Prostate gland (tissue), 2 donors: ENCODE results near the gene DYNC1H1. TPM values are rescaled to one million over a fixed set of nuclear protein-coding genes. Genes with fewer than 3 reads are reported as not detected.
"Not testable (repeated sequence)": the region's sequence is repeated elsewhere in the genome, so short reads cannot be mapped to it uniquely, and the experiment has no call there.

Source experiments
- DNase-seq: peaks from one replicate; pipeline ENCODE4 v3.0.0-alpha.2; 2019; ENCODE audit warnings: low spot score
- H3K27ac ChIP-seq, 2 donors: fragments of 200-600 bp; sonication (generic); 2 replicates each; pipeline ENCODE4 v1.5.1; 2017 to 2019
- H3K27me3 ChIP-seq: fragments of 200-600 bp; sonication (generic); replicated peaks from 2 replicates; pipeline ENCODE4 v1.5.1; 2019; ENCODE audit not compliant: insufficient read depth
- H3K36me3 ChIP-seq, 2 donors: fragments of 200-600 bp; sonication (generic); 1 replicate in 1 of 2; 2 replicates in 1 of 2; pipeline versions ENCODE4 v1.5.1 to v1.8.1; 2017 to 2019
- H3K4me1 ChIP-seq: fragments of 200-600 bp; sonication (generic); replicated peaks from 2 replicates; pipeline ENCODE4 v1.5.1; 2019
- H3K4me3 ChIP-seq, 2 donors: fragments of 200-600 bp; sonication (generic); 2 replicates each; pipeline ENCODE4 v1.5.1; 2017 to 2019
- H3K9me3 ChIP-seq: fragments of 200-600 bp; sonication (generic); 2 replicates; pipeline ENCODE4 v1.5.1; 2017
- POLR2A ChIP-seq: fragments of 450-650 bp; IDR thresholded peaks from one replicate; pipeline ENCODE4 v1.6.1; 2016; ENCODE audit warnings: antibody characterized with exemption, mild to moderate bottlenecking
- POLR2AphosphoS5 ChIP-seq: sonication (generic); formaldehyde crosslinking; IDR thresholded peaks from one replicate; pipeline ENCODE4 v1.6.1; 2017; ENCODE audit warnings: antibody characterized with exemption
- WGBS: methylation state at CpG from one replicate; pipeline ENCODE4 v1.1.5; 2018; 5-methylcytosine and 5-hydroxymethylcytosine counted together
- intact Hi-C: fragments of 100-400 bp; cut with DNase I; formaldehyde crosslinking; loops from one replicate; pipeline ENCODE4 v1.14.2; 2022
- total RNA-seq, 2 donors: library from RNA; depleted of rRNA; stranded (reverse); fragments of >200 nt; gene quantifications; one replicate each; pipeline ENCODE4 v1.1.0, GENCODE V29; 2016
- TF ChIP-seq, protein P1 (sequence below), 4 experiments: fragments of 200-600 bp in 2 of 4; fragments of 450-650 bp in 2 of 4; sonication (generic) in 2 of 4; IDR thresholded peaks; 1 replicate in 3 of 4; 2 replicates in 1 of 4; pipeline ENCODE4 v1.5.1; 2016 to 2019; ENCODE audit warnings: antibody characterized with exemption in 4 of 4, mild to moderate bottlenecking in 2 of 4, moderate library complexity in 2 of 4

The DYNC1H1 gene
- total RNA-seq, 2 donors from 2014 or later = 366 to 616 TPM

- intact Hi-C loops = no loop called here
- no peaks in the 10 kb centered on the region for H3K9me3 ChIP-seq
- peaks cover 4 to 24% of the 10 kb centered on the region in 2 donors for H3K36me3 ChIP-seq
- DNase-seq = no peak
- no peak overlapping the region for H3K27ac ChIP-seq
- H3K4me1 ChIP-seq = peaks cover 5% of the 10 kb centered on the region
- 90% methylated on average over 10 of the region's 10 CpGs for WGBS
- no peaks in the 10 kb centered on the region for H3K27me3 ChIP-seq
- no peak overlapping the region for H3K4me3 ChIP-seq
- TF ChIP-seq POLR2A (no peak), POLR2AphosphoS5 (no peak)
- TF ChIP-seq, protein P1, sequence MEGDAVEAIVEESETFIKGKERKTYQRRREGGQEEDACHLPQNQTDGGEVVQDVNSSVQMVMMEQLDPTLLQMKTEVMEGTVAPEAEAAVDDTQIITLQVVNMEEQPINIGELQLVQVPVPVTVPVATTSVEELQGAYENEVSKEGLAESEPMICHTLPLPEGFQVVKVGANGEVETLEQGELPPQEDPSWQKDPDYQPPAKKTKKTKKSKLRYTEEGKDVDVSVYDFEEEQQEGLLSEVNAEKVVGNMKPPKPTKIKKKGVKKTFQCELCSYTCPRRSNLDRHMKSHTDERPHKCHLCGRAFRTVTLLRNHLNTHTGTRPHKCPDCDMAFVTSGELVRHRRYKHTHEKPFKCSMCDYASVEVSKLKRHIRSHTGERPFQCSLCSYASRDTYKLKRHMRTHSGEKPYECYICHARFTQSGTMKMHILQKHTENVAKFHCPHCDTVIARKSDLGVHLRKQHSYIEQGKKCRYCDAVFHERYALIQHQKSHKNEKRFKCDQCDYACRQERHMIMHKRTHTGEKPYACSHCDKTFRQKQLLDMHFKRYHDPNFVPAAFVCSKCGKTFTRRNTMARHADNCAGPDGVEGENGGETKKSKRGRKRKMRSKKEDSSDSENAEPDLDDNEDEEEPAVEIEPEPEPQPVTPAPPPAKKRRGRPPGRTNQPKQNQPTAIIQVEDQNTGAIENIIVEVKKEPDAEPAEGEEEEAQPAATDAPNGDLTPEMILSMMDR (IDR thresholded peaks at IDR 0.05) = no peak
Observed at GRCh38 chr14:102078831-102079699, 114.7 kb downstream of the DYNC1H1 start.

DNA sequence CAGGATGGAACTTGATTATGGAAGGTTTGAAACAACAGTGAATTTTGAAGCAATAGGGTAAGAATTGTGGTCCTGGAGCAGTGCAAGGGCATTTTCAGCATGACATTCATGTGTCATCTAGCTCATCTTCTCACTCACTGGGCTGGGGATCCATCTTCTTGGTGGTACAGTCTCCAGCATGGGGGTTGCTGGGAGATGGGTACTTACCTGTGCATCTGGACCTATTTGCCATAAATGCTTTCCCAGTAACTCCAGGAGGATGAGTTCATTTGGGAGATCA lies 115.3 kb downstream of the DYNC1H1 start:
- DNase-seq = no peak
- TF ChIP-seq, protein P1 (IDR thresholded peaks at IDR 0.05) = no peak
- no peak for TF ChIP-seq POLR2A
- TF ChIP-seq POLR2AphosphoS5 = no peak
- peaks cover 4 to 24% of the 10 kb centered on the region in 2 donors for H3K36me3 ChIP-seq
- H3K4me1 ChIP-seq = peaks cover 5% of the 10 kb centered on the region
- no peak overlapping the region for H3K27ac ChIP-seq
- no peaks in the 10 kb centered on the region for H3K9me3 ChIP-seq
- H3K27me3 ChIP-seq = no peaks in the 10 kb centered on the region
- H3K4me3 ChIP-seq = no peak overlapping the region
- intact Hi-C loops = no loop called here

GRCh38 chr14:102080183-102081080 lies 116.1 kb downstream of the DYNC1H1 start:
- no peak for DNase-seq
- TF ChIP-seq POLR2AphosphoS5 = no peak
- TF ChIP-seq, protein P1 (IDR thresholded peaks at IDR 0.05) = no peak
- no peak for TF ChIP-seq POLR2A
- Histone ChIP-seq H3K27ac (no peak overlapping the region), H3K4me1 (peaks cover 5% of the 10 kb centered on the region), H3K4me3 (no peak overlapping the region), H3K9me3 (no peaks in the 10 kb centered on the region), H3K36me3 (peaks cover 4 to 24% of the 10 kb centered on the region in 2 donors), H3K27me3 (no peaks in the 10 kb centered on the region)
- intact Hi-C loops = no loop called here
- 76% methylated on average over 14 of the region's 14 CpGs for WGBS

DNA sequence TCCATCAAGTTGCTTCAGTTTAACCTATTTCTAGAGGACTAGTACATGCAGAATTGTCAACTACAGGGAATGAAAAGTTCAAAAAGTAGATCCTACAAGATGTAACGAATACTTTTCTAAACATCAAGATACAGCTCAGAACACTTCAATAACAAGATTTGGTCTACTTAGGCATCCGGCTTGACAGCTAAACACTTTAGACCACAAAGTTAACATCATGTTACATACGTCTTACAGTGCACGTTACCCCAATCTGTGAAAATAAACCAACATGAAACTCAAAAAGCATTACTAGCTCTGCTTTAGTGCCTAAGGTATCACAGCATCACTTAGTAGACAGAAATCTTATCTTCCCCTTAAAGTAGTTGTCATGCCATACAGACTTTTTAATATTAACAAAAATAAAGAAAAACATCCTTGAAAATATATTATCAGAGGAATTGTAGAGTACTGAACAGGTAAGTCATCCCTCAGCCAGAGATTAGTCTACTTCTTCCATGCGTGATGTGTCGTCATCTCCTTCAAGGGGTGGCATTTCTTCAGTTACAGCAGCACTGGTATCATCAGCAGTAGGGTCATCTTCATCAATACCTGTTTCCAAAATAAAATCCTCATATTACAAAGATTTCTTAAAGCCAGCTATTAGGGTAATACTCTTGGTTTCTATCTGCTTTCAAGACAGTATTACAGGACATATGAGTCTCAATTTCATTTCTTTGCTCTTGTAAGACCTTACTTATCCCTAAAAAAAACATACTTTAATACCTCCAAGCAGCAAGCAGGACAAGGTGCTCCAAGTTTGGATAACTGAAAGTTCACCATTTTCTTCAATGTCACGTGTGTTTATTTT lies 117.1 kb downstream of the DYNC1H1 start:
- Histone ChIP-seq H3K27me3 (no peaks in the 10 kb centered on the region), H3K27ac (no peak overlapping the region), H3K4me3 (no peak overlapping the region), H3K4me1 (peaks cover 5% of the 10 kb centered on the region), H3K36me3 (peaks cover 4 to 24% of the 10 kb centered on the region in 2 donors), H3K9me3 (no peaks in the 10 kb centered on the region)
- DNase-seq = no peak
- no peak for TF ChIP-seq POLR2A
- TF ChIP-seq POLR2AphosphoS5 = no peak
- WGBS = 81% methylated on average over 7 of the region's 7 CpGs
- intact Hi-C loops = no loop called here

- WGBS = 71% methylated on average over 5 of the region's 5 CpGs
- H3K4me1 ChIP-seq, DNase-seq, H3K9me3 ChIP-seq, H3K27me3 ChIP-seq, intact Hi-C loops: not testable (repeated sequence)
- Histone ChIP-seq H3K27ac (peak overlapping the region in 1 of 2 donors; percentile 100), H3K36me3 (peaks cover 4 to 20% of the 10 kb centered on the region in 2 donors), H3K4me3 (peak overlapping the region in 1 of 2 donors; percentile 100)
Observed at GRCh38 chr14:102084522-102084921, 120.1 kb downstream of the DYNC1H1 start.
